Fibroblast of lung (primary cell): ENCODE data around the gene FASLG.

Experiments
- EZH2 ChIP-seq: IDR thresholded peaks from 2 replicates; pipeline ENCODE4 v1.5.1; 2012; ENCODE audit warnings: low read length, control low read depth, mild to moderate bottlenecking; ENCODE audit errors: missing control alignments
- TF ChIP-seq, protein P1 (sequence below), 2 donors: IDR thresholded peaks in 1 of 2; conservative IDR thresholded peaks in 1 of 2; 1 replicate in 1 of 2; 2 replicates in 1 of 2; pipeline ENCODE4 v1.5.1; 2011 to 2012; ENCODE audit warnings: low read length in 2 of 2, control low read depth in 1 of 2, inconsistent platforms in 1 of 2, low read depth in 1 of 2, mild to moderate bottlenecking in 1 of 2

DNA sequence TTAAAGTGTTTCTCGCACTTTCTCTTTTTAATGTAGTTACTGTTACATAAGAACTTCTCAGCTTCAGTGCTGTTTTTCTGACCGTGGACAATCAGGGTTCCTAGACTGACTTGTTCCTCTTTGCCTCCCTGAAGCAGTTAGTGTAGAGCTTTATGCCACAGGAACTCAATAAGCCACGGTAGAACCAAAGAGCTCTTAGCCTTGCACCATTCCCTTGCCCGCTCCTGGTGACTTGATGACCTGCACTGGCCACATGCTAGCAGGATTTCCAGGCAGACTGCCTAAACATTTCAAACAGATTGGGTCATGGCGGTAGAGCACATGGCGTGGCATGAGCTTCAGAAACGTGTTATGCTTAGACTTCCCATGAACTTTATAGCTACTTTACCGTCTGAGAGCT is 18.8 kb upstream of the FASLG start:
- TF ChIP-seq, protein P1, sequence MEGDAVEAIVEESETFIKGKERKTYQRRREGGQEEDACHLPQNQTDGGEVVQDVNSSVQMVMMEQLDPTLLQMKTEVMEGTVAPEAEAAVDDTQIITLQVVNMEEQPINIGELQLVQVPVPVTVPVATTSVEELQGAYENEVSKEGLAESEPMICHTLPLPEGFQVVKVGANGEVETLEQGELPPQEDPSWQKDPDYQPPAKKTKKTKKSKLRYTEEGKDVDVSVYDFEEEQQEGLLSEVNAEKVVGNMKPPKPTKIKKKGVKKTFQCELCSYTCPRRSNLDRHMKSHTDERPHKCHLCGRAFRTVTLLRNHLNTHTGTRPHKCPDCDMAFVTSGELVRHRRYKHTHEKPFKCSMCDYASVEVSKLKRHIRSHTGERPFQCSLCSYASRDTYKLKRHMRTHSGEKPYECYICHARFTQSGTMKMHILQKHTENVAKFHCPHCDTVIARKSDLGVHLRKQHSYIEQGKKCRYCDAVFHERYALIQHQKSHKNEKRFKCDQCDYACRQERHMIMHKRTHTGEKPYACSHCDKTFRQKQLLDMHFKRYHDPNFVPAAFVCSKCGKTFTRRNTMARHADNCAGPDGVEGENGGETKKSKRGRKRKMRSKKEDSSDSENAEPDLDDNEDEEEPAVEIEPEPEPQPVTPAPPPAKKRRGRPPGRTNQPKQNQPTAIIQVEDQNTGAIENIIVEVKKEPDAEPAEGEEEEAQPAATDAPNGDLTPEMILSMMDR (conservative IDR thresholded peaks at IDR 0.05 in 1 of 2, IDR thresholded peaks at IDR 0.05 in 1 of 2; ENCODE audit: low read depth in 1 of 2, low read length in 2 of 2), result no peak
- TF ChIP-seq EZH2, result no peak
